NT2/D1 (cell line): ENCODE results near the gene NT5DC3.

ENCODE experiments used
- DNase-seq: peaks from one replicate; pipeline ENCODE4 v3.0.0-alpha.2; 2011; ENCODE audit warnings: low read depth, low spot score
- H3K27me3 ChIP-seq: 2 replicates; pipeline ENCODE4 v1.6.0; 2011; ENCODE audit warnings: mild to moderate bottlenecking; ENCODE audit not compliant: insufficient read length, insufficient read depth
- H3K36me3 ChIP-seq: 2 replicates; pipeline ENCODE4 v1.6.1; 2011; ENCODE audit warnings: mild to moderate bottlenecking, low read length, mixed read lengths; ENCODE audit not compliant: insufficient read depth, insufficient read length
- H3K4me1 ChIP-seq: 2 replicates; pipeline ENCODE4 v1.5.1; 2011; ENCODE audit not compliant: insufficient read depth, insufficient read length
- H3K4me3 ChIP-seq: 2 replicates; pipeline ENCODE4 v1.5.1; 2011; ENCODE audit warnings: low read depth; ENCODE audit not compliant: insufficient read length
- H3K9ac ChIP-seq: 2 replicates; pipeline ENCODE4 v1.6.0; 2011; ENCODE audit warnings: low read depth; ENCODE audit not compliant: insufficient read length
- H3K9me3 ChIP-seq: 2 replicates; pipeline ENCODE4 v1.5.1; 2011; ENCODE audit warnings: mild to moderate bottlenecking, low read length; ENCODE audit not compliant: insufficient read depth
- SUZ12 ChIP-seq: IDR thresholded peaks from 2 replicates; pipeline ENCODE4 v1.6.1; 2011; ENCODE audit not compliant: insufficient read length, insufficient read depth; ENCODE audit errors: extremely low read depth
- YY1 ChIP-seq: IDR thresholded peaks from 2 replicates; pipeline ENCODE4 v1.6.1; 2011; ENCODE audit not compliant: insufficient read length, insufficient read depth
- ZNF274 ChIP-seq: IDR thresholded peaks from 2 replicates; pipeline ENCODE4 v1.6.1; 2011; ENCODE audit warnings: mild to moderate bottlenecking, low read depth, low read length

The NT5DC3 gene

GRCh38 chr12:103808239-103808880, 32.7 kb downstream of the NT5DC3 start:
- Histone ChIP-seq H3K27me3 (no peaks in the 10 kb centered on the region), H3K36me3 (peaks cover 47% of the 10 kb centered on the region), H3K4me3 (no peak overlapping the region), H3K4me1 (peaks cover 4% of the 10 kb centered on the region), H3K9me3 (no peaks in the 10 kb centered on the region), H3K9ac (no peak overlapping the region)
- TF ChIP-seq SUZ12 (no peak), ZNF274 (no peak), YY1 (no peak)
- DNase-seq, result no peak

GRCh38 chr12:103807561-103808238, 33.3 kb downstream of the NT5DC3 start:
- no peak overlapping the region for H3K4me3 ChIP-seq
- no peak overlapping the region for H3K9ac ChIP-seq
- no peak for TF ChIP-seq ZNF274
- no peak for TF ChIP-seq SUZ12
- TF ChIP-seq YY1, result no peak
- H3K27me3 ChIP-seq, result no peaks in the 10 kb centered on the region
- no peak for DNase-seq
- peaks cover 4% of the 10 kb centered on the region for H3K4me1 ChIP-seq
- no peaks in the 10 kb centered on the region for H3K9me3 ChIP-seq
- H3K36me3 ChIP-seq, result peaks cover 40% of the 10 kb centered on the region

GRCh38 chr12:103806803-103807202, 34.2 kb downstream of the NT5DC3 start:
- H3K4me3 ChIP-seq, result no peak overlapping the region
- TF ChIP-seq SUZ12, result no peak
- no peak for TF ChIP-seq YY1
- TF ChIP-seq ZNF274, result no peak
- DNase-seq, result no peak
- H3K9me3 ChIP-seq, result no peaks in the 10 kb centered on the region
- no peak overlapping the region for H3K9ac ChIP-seq
- peaks cover 37% of the 10 kb centered on the region for H3K36me3 ChIP-seq
- H3K4me1 ChIP-seq, result peaks cover 4% of the 10 kb centered on the region
- no peaks in the 10 kb centered on the region for H3K27me3 ChIP-seq

- Histone ChIP-seq H3K9me3 (no peaks in the 10 kb centered on the region), H3K9ac (no peak overlapping the region), H3K4me1 (peaks cover 4% of the 10 kb centered on the region), H3K27me3 (no peaks in the 10 kb centered on the region), H3K4me3 (no peak overlapping the region), H3K36me3 (peaks cover 32% of the 10 kb centered on the region)
- TF ChIP-seq SUZ12 (no peak), ZNF274 (no peak), YY1 (no peak)
- no peak for DNase-seq
Observed at GRCh38 chr12:103805655-103806360, 35.2 kb downstream of the NT5DC3 start.

- Histone ChIP-seq H3K9ac (no peak overlapping the region), H3K27me3 (no peaks in the 10 kb centered on the region), H3K9me3 (no peaks in the 10 kb centered on the region), H3K4me1 (peaks cover 4% of the 10 kb centered on the region), H3K4me3 (no peak overlapping the region), H3K36me3 (peaks cover 27% of the 10 kb centered on the region)
- TF ChIP-seq YY1 (no peak), ZNF274 (no peak)
- DNase-seq, result no peak
Observed at GRCh38 chr12:103803847-103804246, 37.2 kb downstream of the NT5DC3 start.

- Histone ChIP-seq H3K9ac (no peak overlapping the region), H3K4me3 (no peak overlapping the region), H3K9me3 (no peaks in the 10 kb centered on the region), H3K4me1 (peaks cover 4% of the 10 kb centered on the region), H3K27me3 (no peaks in the 10 kb centered on the region), H3K36me3 (peaks cover 36% of the 10 kb centered on the region)
- no peak for DNase-seq
- TF ChIP-seq ZNF274 (no peak), YY1 (no peak), SUZ12 (no peak)
Observed at GRCh38 chr12:103802586-103802886, 38.5 kb downstream of the NT5DC3 start.

GRCh38 chr12:103801709-103802585, 39.1 kb downstream of the NT5DC3 start:
- Histone ChIP-seq H3K4me1 (peaks cover 4% of the 10 kb centered on the region), H3K27me3 (no peaks in the 10 kb centered on the region), H3K9ac (no peak overlapping the region), H3K9me3 (no peaks in the 10 kb centered on the region), H3K36me3 (peaks cover 34% of the 10 kb centered on the region), H3K4me3 (no peak overlapping the region)
- DNase-seq, result no peak
- TF ChIP-seq SUZ12 (no peak), YY1 (no peak), ZNF274 (no peak)
